ENCODE results near the gene RNFT2. TPM values are rescaled to one million over a fixed set of nuclear protein-coding genes. Genes with fewer than 3 reads are reported as not detected.

Gene RNFT2
- total RNA-seq, 2 donors from 2014 or later: 6.3 to 11.8 TPM

GRCh38 chr12:116878567-116879508 lies 140.7 kb downstream of the RNFT2 start:
- peaks cover 12% of the 10 kb centered on the region for H3K4me1 ChIP-seq
- peak overlapping the region; percentile 29 for H3K4me3 ChIP-seq
- no peaks in the 10 kb centered on the region for H3K9me3 ChIP-seq
- peak overlapping the region; percentile 12 to 15 for H3K9ac ChIP-seq (ENCODE audit: low read depth in 2 of 2, low read length in 2 of 2)
- peak; percentile 62 for DNase-seq
- H3K27ac ChIP-seq: no peak overlapping the region
- no peaks in the 10 kb centered on the region for H3K36me3 ChIP-seq
- intact Hi-C loops (cut with DNase I): no loop called here
- H3K27me3 ChIP-seq: peaks cover 52% of the 10 kb centered on the region
- no peak for TF ChIP-seq CTCF (IDR thresholded peaks at IDR 0.05)

GRCh38 chr12:116879509-116880212 lies 141.5 kb downstream of the RNFT2 start:
- Histone ChIP-seq H3K9me3 (no peaks in the 10 kb centered on the region), H3K27me3 (peaks cover 52% of the 10 kb centered on the region), H3K4me1 (peaks cover 12% of the 10 kb centered on the region), H3K9ac (ENCODE audit: low read depth in 2 of 2, low read length in 2 of 2) (peak overlapping the region; percentile 12 to 15), H3K36me3 (no peaks in the 10 kb centered on the region), H3K27ac (no peak overlapping the region), H3K4me3 (peak overlapping the region; percentile 29)
- TF ChIP-seq CTCF (IDR thresholded peaks at IDR 0.05): no peak
- intact Hi-C loops (cut with DNase I): no loop called here
- no peak for DNase-seq

GRCh38 chr12:116880213-116880816 lies 142.2 kb downstream of the RNFT2 start:
- no peak for TF ChIP-seq CTCF (IDR thresholded peaks at IDR 0.05)
- Histone ChIP-seq H3K4me1 (peaks cover 12% of the 10 kb centered on the region), H3K27me3 (peaks cover 52% of the 10 kb centered on the region), H3K27ac (no peak overlapping the region), H3K9me3 (no peaks in the 10 kb centered on the region), H3K9ac (ENCODE audit: low read depth in 2 of 2, low read length in 2 of 2) (no peak overlapping the region), H3K4me3 (peak overlapping the region; percentile 13), H3K36me3 (no peaks in the 10 kb centered on the region)
- no peak for DNase-seq
- intact Hi-C loops (cut with DNase I): no loop called here

- intact Hi-C loops (cut with DNase I): no loop called here
- Histone ChIP-seq H3K9me3 (no peaks in the 10 kb centered on the region), H3K27me3 (peaks cover 52% of the 10 kb centered on the region), H3K27ac (no peak overlapping the region), H3K4me1 (peaks cover 12% of the 10 kb centered on the region), H3K36me3 (no peaks in the 10 kb centered on the region), H3K4me3 (peak overlapping the region; percentile 13), H3K9ac (ENCODE audit: low read depth in 2 of 2, low read length in 2 of 2) (no peak overlapping the region)
- peak; percentile 38 for DNase-seq
- TF ChIP-seq CTCF (IDR thresholded peaks at IDR 0.05): no peak
Measured at GRCh38 chr12:116880817-116881324, 142.8 kb downstream of the RNFT2 start.

GRCh38 chr12:116881325-116881876 lies 143.3 kb downstream of the RNFT2 start, which contains the start of gene HRK:
Gene HRK (minus strand): TSS chr12:116881441. CDS start chr12:116881307, 134 bp downstream.
- H3K4me3 ChIP-seq: peak within 1 kb of the TSS; percentile 17
- intact Hi-C loops (cut with DNase I): no loop called here
- H3K27me3 ChIP-seq: peaks cover 47% of the 10 kb centered on the region
- no peaks in the 10 kb centered on the region for H3K9me3 ChIP-seq
- DNase-seq: no peak
- no peak within 1 kb of the TSS for H3K9ac ChIP-seq (ENCODE audit: low read depth in 2 of 2, low read length in 2 of 2)
- H3K4me1 ChIP-seq: peaks cover 12% of the 10 kb centered on the region
- H3K36me3 ChIP-seq: no peaks in the 10 kb centered on the region
- H3K27ac ChIP-seq: no peak within 1 kb of the TSS
- no peak for TF ChIP-seq CTCF (IDR thresholded peaks at IDR 0.05)

Data from colonic mucosa (tissue), 4 donors.